LHCN-M2 (cell line): ENCODE measurements around the gene ANKRD44. TPM values are rescaled to one million over a fixed set of nuclear protein-coding genes. Genes with fewer than 3 reads are reported as not detected.

Experiments
- DNase-seq: peaks from one replicate; pipeline ENCODE4 v3.0.0-alpha.2; 2012; ENCODE audit warnings: low read depth
- total RNA-seq: library from RNA; depleted of rRNA; stranded (reverse); fragments of >200 nt; gene quantifications from 2 replicates; pipeline ENCODE4 v1.2.3, GENCODE V29; 2014

Gene ANKRD44
- total RNA-seq, 1 experiment from 2014 or later = 4.0 TPM

DNA sequence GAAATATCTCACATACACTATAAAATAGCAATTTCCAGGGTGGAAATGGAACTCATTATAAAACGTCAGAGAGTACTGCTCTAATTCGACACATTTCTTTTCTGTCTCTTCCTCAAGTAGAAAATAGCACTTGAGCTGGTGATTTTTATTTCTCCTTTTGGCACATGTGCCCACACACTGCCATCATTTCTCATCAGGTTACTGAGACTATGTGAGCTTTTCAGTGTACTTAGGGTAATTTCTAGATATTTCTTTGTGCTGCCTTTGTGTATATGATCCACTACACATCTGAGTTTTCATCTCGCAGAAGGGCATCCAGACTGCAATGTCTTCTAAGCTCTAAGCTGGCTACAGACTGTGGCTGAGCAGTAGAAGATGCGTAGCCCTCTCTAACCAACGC, 321.9 kb downstream of the ANKRD44 start:
- DNase-seq = no peak

- peak; percentile 98 for DNase-seq
Observed at GRCh38 chr2:196987649-196988364, 322.8 kb downstream of the ANKRD44 start.

DNA sequence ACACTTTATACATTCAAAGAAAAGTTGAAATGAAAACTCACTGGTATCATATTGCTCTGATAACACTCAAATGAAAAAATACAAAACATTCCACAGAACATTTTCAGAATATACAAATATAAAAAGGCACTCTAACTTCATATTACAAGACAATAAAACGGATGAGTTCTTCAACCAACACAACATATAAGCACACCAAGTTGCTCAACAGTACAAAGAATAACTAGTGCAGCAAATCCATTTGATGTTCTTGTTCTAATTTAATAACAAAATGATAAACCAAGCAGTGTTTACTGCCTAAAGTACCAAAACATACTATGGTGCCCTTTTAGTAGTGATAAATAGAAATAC, 323.3 kb downstream of the ANKRD44 start:
- DNase-seq = no peak

DNA sequence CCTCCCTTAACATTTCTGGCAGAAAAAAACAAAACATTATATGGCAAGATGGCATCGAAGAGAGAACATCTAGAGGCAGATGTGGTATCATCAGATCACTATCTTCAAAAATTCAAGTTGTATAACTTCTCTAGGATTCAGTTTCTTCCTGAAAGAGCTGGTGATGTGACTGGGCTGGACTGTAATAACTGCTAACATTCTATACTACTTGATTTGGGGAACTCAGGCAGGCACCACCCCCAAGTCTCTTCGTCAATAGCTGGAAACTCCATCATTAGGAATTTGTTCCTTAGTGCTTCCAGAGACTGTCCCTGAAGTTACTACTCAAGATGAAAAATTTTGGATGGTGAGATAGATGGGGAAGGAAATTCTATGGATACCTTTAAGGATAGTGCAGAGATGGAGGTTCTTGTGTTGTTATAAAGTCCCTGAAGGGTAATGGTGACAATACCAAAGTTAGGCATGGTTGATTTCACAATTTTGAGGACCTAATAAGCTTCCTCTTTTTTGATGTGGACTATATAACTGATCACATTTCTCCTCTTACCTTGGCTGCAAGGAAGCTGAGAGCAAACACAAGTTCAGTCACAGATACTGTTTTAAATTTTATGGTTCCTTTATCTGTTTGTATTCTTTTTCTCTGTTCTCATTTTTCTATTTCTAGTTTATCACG, 324.9 kb downstream of the ANKRD44 start:
- no peak for DNase-seq

DNA sequence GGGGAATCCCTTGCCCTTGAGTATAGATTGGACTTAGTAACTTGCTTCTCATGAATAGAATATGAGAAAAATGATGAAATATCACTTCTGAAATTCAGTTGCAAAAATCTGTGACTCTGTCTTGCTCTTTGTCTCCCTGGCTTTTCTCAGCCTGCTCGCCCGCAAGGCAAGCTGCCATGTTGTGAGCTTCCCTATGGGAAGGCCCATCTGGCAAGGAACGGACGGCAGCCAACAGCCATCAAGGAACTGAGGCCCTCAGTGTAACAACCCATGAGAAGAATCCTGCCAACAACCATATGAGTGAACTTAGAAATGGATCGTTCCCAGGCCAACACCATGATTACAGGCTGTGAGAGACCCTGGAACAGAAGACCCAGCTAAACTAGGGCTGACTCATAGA, 325.7 kb downstream of the ANKRD44 start:
- DNase-seq = no peak

DNA sequence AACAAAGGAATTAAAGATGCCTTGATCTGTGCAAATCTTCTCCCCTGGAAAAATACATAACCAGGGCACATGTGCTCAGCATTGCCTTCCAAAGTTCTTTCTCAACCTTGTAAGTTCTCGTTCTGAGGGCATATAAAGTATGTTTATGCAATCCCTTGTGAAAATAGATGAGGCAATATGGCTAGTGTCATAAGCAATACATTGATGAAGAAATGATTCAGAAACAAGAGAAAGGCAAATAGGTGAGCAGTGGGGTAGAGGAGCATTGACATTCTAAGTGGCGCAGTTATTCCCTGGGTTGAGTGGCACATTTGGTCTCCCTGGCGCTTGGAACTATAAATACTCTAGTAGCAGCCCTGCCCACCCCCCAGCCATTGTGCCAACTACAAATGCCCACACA, 326.6 kb downstream of the ANKRD44 start:
- no peak for DNase-seq

DNA sequence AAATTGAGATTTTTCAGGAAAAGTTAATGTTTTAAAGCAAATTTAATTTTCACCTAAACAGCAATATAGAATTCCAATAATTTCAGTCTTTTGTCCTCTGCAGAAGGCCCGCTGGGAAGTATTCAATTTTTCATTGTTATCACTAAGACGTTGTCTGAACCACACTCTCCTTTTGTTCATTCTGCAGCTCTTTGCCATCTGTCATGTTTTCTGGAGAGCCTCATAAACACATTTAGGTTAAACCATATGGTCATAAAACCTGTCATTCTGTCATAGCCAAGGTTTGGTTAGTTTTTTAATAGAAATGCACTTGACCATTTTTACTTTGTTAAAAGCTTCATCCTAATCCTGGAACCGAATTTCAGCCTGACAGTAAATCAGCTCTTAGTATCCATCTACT, 330.1 kb downstream of the ANKRD44 start:
- no peak for DNase-seq

DNA sequence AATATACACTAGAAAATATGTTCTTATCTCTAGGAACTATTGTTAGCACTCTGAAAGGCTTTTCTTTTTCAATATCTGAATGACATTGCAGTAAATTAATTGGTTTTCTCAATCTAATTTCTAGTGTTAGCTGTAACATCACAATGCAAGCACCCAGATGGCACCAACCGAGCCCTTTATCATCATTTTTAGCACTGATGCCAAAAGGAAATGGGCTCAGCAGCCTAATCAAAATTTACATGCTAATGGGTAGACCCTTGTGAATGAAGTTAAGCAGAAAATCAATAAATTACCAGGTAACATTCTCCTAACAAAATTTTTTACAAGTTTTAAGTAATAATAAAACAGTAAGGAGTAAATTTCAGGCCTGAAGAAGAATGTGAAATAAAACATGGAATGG, 330.6 kb downstream of the ANKRD44 start:
- DNase-seq = no peak

- DNase-seq = no peak
Observed at GRCh38 chr2:196977507-196977906, 333.1 kb downstream of the ANKRD44 start.

DNA sequence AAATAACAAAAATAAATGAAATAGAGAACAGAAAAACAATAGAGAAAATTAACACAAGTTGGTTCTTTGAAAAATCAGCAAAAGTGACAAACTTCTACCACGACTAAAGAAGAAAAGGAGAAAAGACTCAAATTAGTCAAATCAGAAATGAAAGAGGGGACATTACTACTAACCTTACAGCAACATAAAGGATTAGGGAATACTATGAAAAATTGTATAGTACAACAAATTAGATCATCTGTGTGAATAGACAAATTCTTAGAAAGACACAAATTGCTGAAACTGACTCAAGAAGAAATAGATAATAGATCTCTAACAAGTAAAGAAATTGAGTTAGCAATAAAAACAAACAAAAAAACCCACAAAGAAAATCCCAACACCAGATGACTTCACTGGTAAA, 335.6 kb downstream of the ANKRD44 start:
- DNase-seq = no peak

DNA sequence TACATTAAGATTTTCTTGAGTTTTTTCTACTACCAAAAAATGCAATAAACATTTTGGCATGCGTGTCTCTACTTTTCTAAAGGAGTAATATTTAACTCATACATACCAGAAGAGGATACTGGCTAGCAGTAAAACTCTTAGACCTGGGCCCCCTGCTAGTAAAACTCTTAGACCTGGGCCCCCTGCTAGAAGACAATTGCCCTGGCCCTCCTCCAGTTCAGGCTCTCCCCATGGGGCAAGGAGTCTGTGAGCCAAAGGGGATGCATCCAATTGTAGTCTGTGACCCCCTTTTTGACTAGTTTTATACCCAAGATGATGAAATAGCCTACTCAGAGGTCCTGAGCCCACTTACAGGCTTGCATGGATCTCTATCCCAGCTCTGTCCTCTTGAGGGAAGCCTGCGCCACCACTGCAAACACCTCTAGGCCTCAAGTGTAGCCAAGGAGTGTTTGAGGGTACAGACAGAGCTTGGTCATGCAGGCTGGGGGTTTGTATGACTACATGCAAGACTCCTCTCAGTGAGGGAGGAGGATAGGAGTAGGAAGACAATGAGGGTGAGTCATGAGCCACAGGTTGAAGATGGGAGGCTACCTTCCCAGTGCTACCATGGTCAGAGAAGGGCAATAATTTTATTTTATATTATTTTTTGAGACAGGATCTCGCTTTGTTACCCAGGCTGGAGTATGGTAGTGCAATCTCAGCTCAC, 338.9 kb downstream of the ANKRD44 start:
- no peak for DNase-seq

DNA sequence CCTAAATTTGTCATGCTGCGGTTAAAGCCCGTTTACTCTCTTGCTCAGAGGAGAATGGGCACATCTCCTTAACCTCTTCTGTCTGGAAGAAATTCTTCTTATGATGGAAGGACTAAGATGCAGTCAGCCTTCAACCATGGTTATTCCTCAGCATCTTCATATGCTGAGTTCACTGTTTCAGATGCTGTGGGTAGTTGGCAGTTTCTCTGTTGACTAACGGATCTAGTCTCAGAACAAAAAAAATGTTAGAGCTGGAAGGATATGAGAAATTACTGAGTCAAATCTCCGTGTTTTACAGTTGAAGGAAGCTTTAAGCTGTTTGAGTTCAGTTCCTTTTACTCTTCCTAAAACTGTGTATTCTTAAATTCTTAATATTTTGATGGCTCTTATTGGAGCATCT, 340.5 kb downstream of the ANKRD44 start:
- no peak for DNase-seq

- no peak for DNase-seq
Observed at GRCh38 chr2:196968516-196968915, 342.1 kb downstream of the ANKRD44 start.

- no peak for DNase-seq
Observed at GRCh38 chr2:196967775-196968174, 342.8 kb downstream of the ANKRD44 start.

DNA sequence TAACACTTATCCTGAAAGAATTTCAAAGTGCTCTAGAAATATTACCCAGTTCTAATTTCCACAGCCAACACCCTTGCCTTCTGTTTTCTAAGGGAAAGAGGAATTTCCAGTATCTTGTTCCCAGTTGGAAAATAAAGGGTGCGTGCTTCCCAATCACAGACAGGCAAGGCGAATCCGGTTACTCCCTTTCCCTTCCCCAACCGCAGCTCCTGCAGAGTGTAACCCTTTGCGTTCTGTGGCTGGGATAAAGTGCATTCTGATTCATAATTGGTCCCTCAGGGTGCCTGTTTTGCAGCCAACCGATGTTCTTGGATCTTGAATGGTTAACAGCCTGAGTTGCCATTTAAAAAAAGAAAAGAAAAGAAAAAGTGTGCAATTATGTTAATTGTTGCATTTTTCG, 343.5 kb downstream of the ANKRD44 start:
- DNase-seq = peak; percentile 87

- no peak for DNase-seq
Observed at GRCh38 chr2:196966061-196966460, 344.5 kb downstream of the ANKRD44 start.

GRCh38 chr2:196965651-196966050, 344.9 kb downstream of the ANKRD44 start:
- no peak for DNase-seq

DNA sequence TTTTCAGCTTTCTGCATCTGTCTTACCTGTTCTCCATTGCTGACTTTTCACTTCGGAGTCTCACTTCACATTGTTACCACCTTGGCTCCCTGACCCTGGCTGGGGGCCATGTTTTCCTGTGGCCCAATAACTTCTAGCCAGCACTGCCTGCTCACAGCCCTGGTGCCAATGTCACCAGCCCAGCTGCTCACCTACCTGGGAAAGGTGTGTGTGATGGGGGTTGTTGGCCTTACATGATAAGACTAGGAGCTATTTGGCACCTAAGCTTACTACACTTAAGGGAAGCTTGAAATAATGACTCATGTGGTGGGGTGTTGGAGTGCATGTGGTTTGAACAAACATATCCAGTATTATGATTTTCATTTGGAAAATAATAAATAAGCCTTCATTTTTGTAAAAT, 346.6 kb downstream of the ANKRD44 start:
- no peak for DNase-seq

DNA sequence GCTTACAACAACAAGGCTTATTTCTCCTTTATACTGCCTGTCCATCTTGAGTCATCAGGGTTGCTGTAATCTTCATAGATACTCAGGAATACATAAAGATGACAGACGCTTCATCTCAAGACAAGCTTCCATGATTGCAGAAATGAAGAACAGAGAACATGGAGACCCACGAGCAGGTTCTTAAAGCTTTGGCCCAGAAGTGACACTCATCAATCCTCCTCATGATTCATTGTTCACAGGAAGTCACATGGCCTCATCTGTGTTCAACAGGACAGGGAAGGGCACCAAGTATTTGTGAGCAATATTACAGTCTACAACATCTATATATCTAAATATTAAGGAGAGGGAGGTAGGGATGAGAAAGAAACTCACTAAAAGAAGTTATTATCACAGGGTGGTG, 347.5 kb downstream of the ANKRD44 start:
- no peak for DNase-seq

DNA sequence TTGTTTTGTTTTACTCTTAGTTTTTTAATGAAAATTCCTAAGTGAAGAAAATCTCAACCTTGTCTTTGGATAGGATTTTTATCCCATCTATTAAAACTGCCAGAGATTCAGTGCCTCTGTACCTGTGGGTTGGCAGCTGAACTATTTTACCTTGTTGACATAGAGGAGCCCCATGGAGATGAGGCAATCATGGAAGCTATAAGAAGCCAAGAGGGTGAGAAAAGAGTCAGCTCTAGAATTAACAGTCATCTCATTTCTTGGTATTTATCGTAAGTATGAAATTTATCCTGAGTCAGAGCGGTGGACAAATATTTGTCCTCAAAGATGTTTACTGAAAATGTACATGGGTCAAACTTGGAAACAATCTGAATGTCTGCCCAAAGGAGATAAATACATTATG, 348.3 kb downstream of the ANKRD44 start:
- DNase-seq = no peak

- DNase-seq = no peak
Observed at GRCh38 chr2:196961889-196962288, 348.7 kb downstream of the ANKRD44 start.

- no peak for DNase-seq
Observed at GRCh38 chr2:196959734-196960338, 350.7 kb downstream of the ANKRD44 start.

- DNase-seq = no peak
Observed at GRCh38 chr2:196959281-196959680, 351.3 kb downstream of the ANKRD44 start.
